Central memory CD8-positive, alpha-beta T cell (primary cell): Measurements from ENCODE around the gene HNRNPH3.

Experiments used
- ATAC-seq: fragments of 150-1000 bp; cut with Tn5 transposase; replicated peaks from 2 replicates; pipeline ENCODE4 v1.10.0; 2022; ENCODE audit warnings: mild to moderate bottlenecking, moderate FRiP score, moderate number of reproducible peaks; ENCODE audit not compliant: poor library complexity, severe bottlenecking; ENCODE audit errors: extremely low read depth
- DNase-seq, 2 donors: peaks; one replicate each; pipeline ENCODE4 v3.0.0; 2021; ENCODE audit warnings: low spot score in 2 of 2
- H3K27ac Mint-ChIP-seq: one replicate; pipeline ENCODE4 v1.8.0; 2022; ENCODE audit warnings: low read depth, mild to moderate bottlenecking, moderate library complexity, mixed read lengths
- H3K27me3 Mint-ChIP-seq: one replicate; pipeline ENCODE4 v1.8.0; 2022; ENCODE audit warnings: mixed read lengths
- H3K36me3 Mint-ChIP-seq: one replicate; pipeline ENCODE4 v1.8.0; 2022; ENCODE audit warnings: mild to moderate bottlenecking, moderate library complexity, mixed read lengths; ENCODE audit not compliant: insufficient read depth
- H3K4me1 Mint-ChIP-seq: one replicate; pipeline ENCODE4 v1.8.0; 2022; ENCODE audit warnings: mixed read lengths
- H3K4me3 Mint-ChIP-seq: one replicate; pipeline ENCODE4 v1.8.0; 2022; ENCODE audit warnings: mild to moderate bottlenecking, moderate library complexity, mixed read lengths
- H3K9me3 Mint-ChIP-seq: one replicate; pipeline ENCODE4 v1.8.0; 2022; ENCODE audit warnings: mixed read lengths

The HNRNPH3 gene

DNA sequence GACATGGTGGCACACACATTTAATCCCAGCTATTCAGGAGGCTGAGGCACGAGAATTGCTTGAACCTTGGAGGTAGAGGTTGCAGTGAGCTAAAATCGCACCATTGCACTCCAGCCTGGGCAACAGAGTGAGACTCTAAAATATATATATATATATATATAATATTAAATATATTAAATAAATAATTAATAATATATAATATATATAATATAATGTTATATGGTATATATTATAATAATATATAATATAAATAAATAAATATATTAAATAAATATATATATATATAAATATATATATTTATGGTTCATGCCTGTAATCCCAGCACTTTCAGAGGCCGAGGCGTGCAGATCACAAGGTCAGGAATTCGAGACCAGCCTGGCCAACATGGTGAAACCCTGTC is 34.7 kb downstream of the HNRNPH3 start:
- H3K4me1 Mint-ChIP-seq: no peaks in the 10 kb centered on the region
- DNase-seq (no peak), ATAC-seq (no peak)
- H3K36me3 Mint-ChIP-seq: peaks cover 24% of the 10 kb centered on the region
- H3K9me3 Mint-ChIP-seq: no peaks in the 10 kb centered on the region
- no peak overlapping the region for H3K4me3 Mint-ChIP-seq
- H3K27ac Mint-ChIP-seq: no peak overlapping the region
- no peaks in the 10 kb centered on the region for H3K27me3 Mint-ChIP-seq

DNA sequence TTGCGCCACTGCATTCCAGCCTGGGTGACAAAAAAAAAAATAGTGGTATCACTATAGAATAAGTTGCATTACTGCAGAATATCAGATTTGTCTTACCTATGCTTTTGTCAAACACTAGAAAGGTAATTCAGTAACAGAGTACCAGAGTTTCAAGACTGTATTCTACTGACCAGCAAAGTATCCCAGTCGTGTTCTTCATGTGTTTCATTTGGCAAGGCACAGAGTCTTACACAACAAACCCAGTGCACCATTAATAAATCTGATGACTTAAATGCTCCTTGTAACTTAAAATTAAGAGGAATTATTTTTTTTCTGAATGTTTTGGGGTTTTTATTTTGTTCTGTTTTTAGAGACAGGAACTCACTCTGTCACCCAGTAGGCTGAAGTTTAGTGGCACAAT is 35.3 kb downstream of the HNRNPH3 start:
- no peak overlapping the region for H3K4me3 Mint-ChIP-seq
- ATAC-seq (no peak), DNase-seq (no peak)
- H3K27ac Mint-ChIP-seq: peak overlapping the region; percentile 60
- no peaks in the 10 kb centered on the region for H3K4me1 Mint-ChIP-seq
- peaks cover 21% of the 10 kb centered on the region for H3K36me3 Mint-ChIP-seq
- no peaks in the 10 kb centered on the region for H3K9me3 Mint-ChIP-seq
- no peaks in the 10 kb centered on the region for H3K27me3 Mint-ChIP-seq

DNA sequence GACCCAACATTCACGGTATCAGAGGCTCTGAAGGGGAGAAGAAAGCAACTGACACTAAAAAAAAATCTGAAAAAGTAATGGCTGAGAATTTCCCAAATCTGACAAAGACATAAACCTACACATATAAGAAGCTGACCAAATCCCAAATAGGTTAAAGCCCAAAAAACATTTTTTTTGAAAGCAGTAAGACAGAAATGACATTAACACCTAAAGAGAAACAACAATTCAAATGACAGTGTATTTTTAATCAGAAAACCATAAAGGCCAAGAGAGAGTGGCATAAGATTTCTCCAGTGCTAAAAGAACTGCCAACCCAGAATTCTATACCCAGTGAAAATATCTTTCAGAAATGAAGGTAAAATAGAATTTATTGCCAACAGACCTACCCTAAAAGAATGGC is 39.7 kb downstream of the HNRNPH3 start:
- Mint-ChIP-seq H3K4me3 (no peak overlapping the region), H3K4me1 (no peaks in the 10 kb centered on the region), H3K27me3 (no peaks in the 10 kb centered on the region), H3K36me3 (peaks cover 35% of the 10 kb centered on the region), H3K27ac (no peak overlapping the region), H3K9me3 (peaks cover 5% of the 10 kb centered on the region)
- DNase-seq (no peak), ATAC-seq (no peak)

DNA sequence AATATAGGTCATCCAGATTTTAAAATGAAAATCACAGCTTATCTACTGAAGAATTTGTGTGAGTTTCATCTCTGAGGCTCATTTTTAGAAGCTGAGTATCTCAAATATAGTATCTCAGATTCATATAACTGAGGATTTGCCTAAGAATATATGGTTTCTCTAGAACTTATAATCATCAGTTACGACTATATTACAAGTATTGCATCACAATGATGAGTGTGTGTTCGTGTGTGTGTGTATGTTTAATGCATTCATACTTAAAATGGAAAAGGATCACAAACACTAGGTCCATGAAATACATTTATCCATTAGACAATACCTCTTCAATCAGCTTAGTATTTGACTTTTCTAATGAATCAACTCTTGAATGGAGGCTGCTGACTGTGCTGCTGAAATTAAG is 53.9 kb downstream of the HNRNPH3 start:
- ATAC-seq (no peak), DNase-seq (no peak)
- Mint-ChIP-seq H3K9me3 (no peaks in the 10 kb centered on the region), H3K4me1 (no peaks in the 10 kb centered on the region), H3K36me3 (peaks cover 54% of the 10 kb centered on the region), H3K27me3 (no peaks in the 10 kb centered on the region), H3K27ac (no peak overlapping the region), H3K4me3 (no peak overlapping the region)
